Sigmoid colon (tissue), 7 donors: ENCODE results near the gene CYGB. TPM values are rescaled to one million over a fixed set of nuclear protein-coding genes. Genes with fewer than 3 reads are reported as not detected.

Experiments used
- DNase-seq: peaks from one replicate; pipeline ENCODE4 v3.0.0-alpha.2; 2019
- H3K27ac ChIP-seq, 4 donors: fragments of 200-600 bp; sonication (generic); one replicate each; pipeline ENCODE4 v1.5.1; 2016 to 2019; ENCODE audit warnings: mild to moderate bottlenecking in 1 of 4
- H3K27me3 ChIP-seq, 3 donors: fragments of 200-600 bp; sonication (generic); one replicate each; pipeline ENCODE4 v1.5.1; 2019; ENCODE audit warnings: mild to moderate bottlenecking in 1 of 3
- H3K36me3 ChIP-seq, 4 donors: fragments of 200-600 bp; sonication (generic); one replicate each; pipeline ENCODE4 v1.5.1; 2016 to 2019
- H3K4me1 ChIP-seq, 4 donors: fragments of 200-600 bp; sonication (generic); one replicate each; pipeline ENCODE4 v1.5.1; 2017 to 2019
- H3K4me3 ChIP-seq, 4 donors: fragments of 200-600 bp; sonication (generic); one replicate each; pipeline ENCODE4 v1.5.1; 2017 to 2019; ENCODE audit warnings: mild to moderate bottlenecking in 2 of 4, moderate library complexity in 1 of 4
- H3K9me3 ChIP-seq, 4 donors: fragments of 200-600 bp in 3 of 4; sonication (generic) in 3 of 4; one replicate each; pipeline versions ENCODE4 v1.5.1 to v1.6.1; 2013 to 2019
- EP300 ChIP-seq, 4 donors: sonication (generic); formaldehyde crosslinking; IDR thresholded peaks; one replicate each; pipeline ENCODE4 v1.6.1; 2017; ENCODE audit warnings: antibody characterized with exemption in 4 of 4
- POLR2A ChIP-seq, 2 donors: fragments of 450-650 bp; IDR thresholded peaks; one replicate each; pipeline ENCODE4 v1.6.1; 2016; ENCODE audit warnings: antibody characterized with exemption in 2 of 2, mild to moderate bottlenecking in 2 of 2, moderate library complexity in 2 of 2
- POLR2AphosphoS5 ChIP-seq, 4 donors: sonication (generic); formaldehyde crosslinking; IDR thresholded peaks; one replicate each; pipeline ENCODE4 v1.6.1; 2017; ENCODE audit warnings: antibody characterized with exemption in 4 of 4
- WGBS, 2 donors: extraction: QIAGEN DNeasy Blood & Tissue Kit; methylation state at CpG; one replicate each; pipeline ENCODE4 v1.1.7; 2013; 5-methylcytosine and 5-hydroxymethylcytosine counted together
- intact Hi-C: fragments of 100-400 bp; cut with DNase I; formaldehyde crosslinking; loops from one replicate; pipeline ENCODE4 v1.15.1; 2023
- polyA plus RNA-seq, 3 donors: library from polyadenylated mRNA; stranded (reverse); fragments of 200-250 nt; gene quantifications; one replicate each; pipeline ENCODE4 v1.2.3, GENCODE V29; 2013
- total RNA-seq, 4 donors: library from RNA; depleted of rRNA; stranded (reverse); fragments of >200 nt; gene quantifications; one replicate each; pipeline ENCODE4 v1.1.0, GENCODE V29; 2016
- TF ChIP-seq, protein P1 (sequence below), 4 experiments: fragments of 450-650 bp in 3 of 4; fragments of 200-600 bp in 1 of 4; IDR thresholded peaks; one replicate each; pipeline ENCODE4 v1.5.1; 2016 to 2019; ENCODE audit warnings: antibody characterized with exemption in 4 of 4, mild to moderate bottlenecking in 3 of 4, moderate library complexity in 2 of 4
- donor health status: healthy with polysubstance abuse.
- donor health status: Bipolar disorder and iron deficiency.
- donor health status: healthy.

CYGB gene
- total and polyA plus RNA-seq, 7 donors, result 9.7 to 33.4 (median 19.0) TPM

DNA sequence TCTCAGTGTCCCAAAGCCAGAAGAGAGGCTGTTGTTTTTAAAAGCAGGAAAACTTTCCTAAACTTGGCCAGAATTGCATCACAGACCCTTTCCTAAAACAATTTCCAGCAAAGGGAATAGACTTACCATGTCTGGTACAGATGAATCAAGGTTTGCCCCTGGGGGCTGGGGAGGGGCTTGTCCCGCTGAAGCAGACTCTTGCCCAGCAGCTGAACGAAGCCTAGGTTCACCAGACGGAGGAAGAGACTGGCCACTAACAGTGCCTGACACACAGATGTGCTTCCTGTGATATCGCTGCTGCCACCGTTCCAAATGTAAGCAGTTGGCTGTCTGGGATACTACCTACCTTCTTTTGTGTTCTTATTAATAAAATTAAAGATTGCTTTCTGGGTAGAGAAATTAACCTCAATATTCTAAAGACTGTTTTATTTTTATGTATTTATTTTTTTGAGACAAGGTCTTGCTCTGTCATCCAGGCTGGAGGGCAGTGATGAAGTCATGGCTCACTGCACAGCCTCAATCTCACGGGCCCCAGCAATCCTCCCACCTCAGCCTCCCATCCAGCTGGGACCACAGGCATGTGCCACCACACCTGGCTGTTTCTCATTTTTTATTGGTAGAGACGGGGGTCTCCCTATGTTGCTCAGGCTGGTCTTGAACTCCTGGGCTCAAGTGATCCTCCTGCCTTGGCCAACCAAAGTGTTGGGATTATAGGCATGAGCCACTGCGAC, 15.8 kb upstream of the CYGB start:
- TF ChIP-seq, protein P1, sequence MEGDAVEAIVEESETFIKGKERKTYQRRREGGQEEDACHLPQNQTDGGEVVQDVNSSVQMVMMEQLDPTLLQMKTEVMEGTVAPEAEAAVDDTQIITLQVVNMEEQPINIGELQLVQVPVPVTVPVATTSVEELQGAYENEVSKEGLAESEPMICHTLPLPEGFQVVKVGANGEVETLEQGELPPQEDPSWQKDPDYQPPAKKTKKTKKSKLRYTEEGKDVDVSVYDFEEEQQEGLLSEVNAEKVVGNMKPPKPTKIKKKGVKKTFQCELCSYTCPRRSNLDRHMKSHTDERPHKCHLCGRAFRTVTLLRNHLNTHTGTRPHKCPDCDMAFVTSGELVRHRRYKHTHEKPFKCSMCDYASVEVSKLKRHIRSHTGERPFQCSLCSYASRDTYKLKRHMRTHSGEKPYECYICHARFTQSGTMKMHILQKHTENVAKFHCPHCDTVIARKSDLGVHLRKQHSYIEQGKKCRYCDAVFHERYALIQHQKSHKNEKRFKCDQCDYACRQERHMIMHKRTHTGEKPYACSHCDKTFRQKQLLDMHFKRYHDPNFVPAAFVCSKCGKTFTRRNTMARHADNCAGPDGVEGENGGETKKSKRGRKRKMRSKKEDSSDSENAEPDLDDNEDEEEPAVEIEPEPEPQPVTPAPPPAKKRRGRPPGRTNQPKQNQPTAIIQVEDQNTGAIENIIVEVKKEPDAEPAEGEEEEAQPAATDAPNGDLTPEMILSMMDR (IDR thresholded peaks at IDR 0.05), result no peak
- TF ChIP-seq POLR2AphosphoS5 (IDR thresholded peaks at IDR 0.05) (no peak), POLR2A (IDR thresholded peaks at IDR 0.05) (no peak), EP300 (IDR thresholded peaks at IDR 0.05) (no peak)
- no peak overlapping the region for H3K27ac ChIP-seq
- no peaks in the 10 kb centered on the region for H3K9me3 ChIP-seq
- intact Hi-C loops, result no loop called here
- WGBS, 2 donors, result 73 to 92% methylated on average over 8 of the region's 8 CpGs
- H3K4me3 ChIP-seq, result no peak overlapping the region
- peaks cover 0 to 16% (median 11%) of the 10 kb centered on the region in 4 donors for H3K4me1 ChIP-seq
- no peaks in the 10 kb centered on the region for H3K27me3 ChIP-seq
- DNase-seq, result no peak
- no peaks in the 10 kb centered on the region for H3K36me3 ChIP-seq

DNA sequence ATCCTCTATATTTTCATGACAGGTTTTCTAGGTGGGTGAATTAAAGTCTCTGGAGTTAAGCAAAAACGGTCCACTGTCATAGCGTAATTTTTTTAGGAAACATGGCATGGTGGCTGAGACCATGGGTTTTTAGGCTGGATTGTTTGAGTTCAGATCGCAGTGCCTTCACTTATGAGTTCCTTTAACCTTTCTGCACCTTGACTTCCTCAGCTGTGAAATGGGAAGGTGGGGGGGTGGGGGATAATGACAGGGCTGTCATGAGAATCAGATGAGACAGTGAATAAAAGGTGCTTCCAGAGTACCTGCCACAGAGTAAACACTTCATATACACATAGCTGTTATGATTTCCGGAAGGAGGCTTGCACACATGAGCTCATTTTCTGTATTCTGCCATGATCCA, 14.2 kb upstream of the CYGB start:
- 87 to 91% methylated on average over 4 of the region's 4 CpGs for WGBS, 2 donors
- no peaks in the 10 kb centered on the region for H3K9me3 ChIP-seq
- DNase-seq, result no peak
- H3K36me3 ChIP-seq, result no peaks in the 10 kb centered on the region
- H3K4me1 ChIP-seq, result peaks cover 0 to 14% (median 6%) of the 10 kb centered on the region in 4 donors
- no peaks in the 10 kb centered on the region for H3K27me3 ChIP-seq
- intact Hi-C loops, result no loop called here
- no peak overlapping the region for H3K27ac ChIP-seq
- no peak overlapping the region for H3K4me3 ChIP-seq
- no peak for TF ChIP-seq POLR2AphosphoS5 (IDR thresholded peaks at IDR 0.05)
- TF ChIP-seq, protein P1 (IDR thresholded peaks at IDR 0.05), result no peak
- no peak for TF ChIP-seq POLR2A (IDR thresholded peaks at IDR 0.05)
- no peak for TF ChIP-seq EP300 (IDR thresholded peaks at IDR 0.05)

DNA sequence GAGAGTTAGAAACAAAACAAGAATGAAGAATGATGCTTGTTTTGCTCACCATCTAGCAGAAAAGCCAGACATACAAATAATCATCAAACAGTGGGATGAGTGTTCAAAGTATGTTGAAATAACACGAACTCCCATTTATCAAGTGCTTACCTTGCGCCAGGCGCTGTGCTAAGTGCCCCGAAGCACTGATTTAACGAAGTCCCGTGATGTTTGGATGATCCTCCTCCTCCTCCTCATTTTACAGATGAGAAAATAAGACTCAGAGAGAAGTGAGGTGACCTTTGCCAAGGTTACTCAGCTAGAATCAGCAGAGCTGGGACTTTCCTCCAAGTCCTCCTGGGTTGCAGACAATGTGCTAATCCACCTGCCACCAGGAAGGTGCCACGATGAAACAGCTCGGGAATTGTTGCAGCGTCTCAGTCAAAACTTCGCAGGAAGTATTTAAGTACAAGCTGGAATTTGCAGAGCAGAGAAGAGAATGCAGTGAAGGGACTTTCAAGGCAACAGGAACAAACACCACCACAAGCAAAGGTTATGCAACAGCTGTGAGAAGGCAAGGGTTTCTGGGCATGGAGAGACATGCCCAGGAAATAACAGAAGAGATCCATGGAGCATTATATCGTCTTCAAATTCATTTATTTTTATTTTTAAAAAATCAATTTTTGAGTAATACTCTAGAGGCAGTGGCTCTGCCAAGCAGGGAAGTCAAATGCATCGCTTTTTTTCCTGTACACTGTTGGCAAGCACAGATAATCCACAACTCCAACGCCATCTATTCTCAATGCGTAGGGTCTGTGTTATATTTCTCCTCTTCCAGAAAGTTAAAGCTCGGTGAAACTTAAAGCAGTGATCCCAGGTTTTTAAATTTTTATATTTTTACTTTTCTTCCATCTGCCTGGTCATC, 13.5 kb upstream of the CYGB start:
- Histone ChIP-seq H3K27me3 (no peaks in the 10 kb centered on the region), H3K36me3 (no peaks in the 10 kb centered on the region), H3K27ac (no peak overlapping the region), H3K4me3 (no peak overlapping the region), H3K9me3 (no peaks in the 10 kb centered on the region), H3K4me1 (peaks cover 0 to 14% (median 5%) of the 10 kb centered on the region in 4 donors)
- 53 to 58% methylated on average over 15 of the region's 15 CpGs for WGBS, 2 donors
- intact Hi-C loops, result no loop called here
- no peak for DNase-seq
- TF ChIP-seq POLR2AphosphoS5 (IDR thresholded peaks at IDR 0.05) (no peak), EP300 (IDR thresholded peaks at IDR 0.05) (no peak), POLR2A (IDR thresholded peaks at IDR 0.05) (no peak)
- TF ChIP-seq, protein P1 (IDR thresholded peaks at IDR 0.05), result no peak

DNA sequence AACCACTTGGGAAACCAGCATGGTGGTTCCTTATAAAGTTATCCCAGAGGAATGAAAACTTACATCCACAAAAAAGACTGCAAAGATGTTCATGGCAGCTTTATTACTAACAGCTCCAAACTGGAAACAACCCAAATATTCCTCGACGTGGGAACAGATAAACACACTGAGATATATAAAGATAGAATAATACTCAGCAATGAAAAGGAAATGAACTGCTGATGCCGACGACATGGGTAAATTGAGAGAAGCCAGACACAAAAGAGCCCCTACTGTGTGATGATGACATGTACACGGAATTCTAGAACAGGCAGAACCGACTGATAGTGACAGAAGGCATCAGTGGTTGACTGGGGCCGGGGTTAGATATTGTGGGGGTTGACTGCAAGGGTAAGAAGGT, 12.0 kb upstream of the CYGB start:
- 85 to 89% methylated on average over 7 of the region's 7 CpGs for whole genome bisulfite sequencing, 2 donors
- Histone ChIP-seq H3K4me3 (no peak overlapping the region), H3K27me3 (peaks cover 0 to under 1% (median under 1%) of the 10 kb centered on the region in 3 donors), H3K9me3 (no peaks in the 10 kb centered on the region), H3K36me3 (no peaks in the 10 kb centered on the region), H3K4me1 (peaks cover 0 to 14% (median 10%) of the 10 kb centered on the region in 4 donors), H3K27ac (no peak overlapping the region)
- TF ChIP-seq POLR2AphosphoS5 (IDR thresholded peaks at IDR 0.05) (no peak), EP300 (IDR thresholded peaks at IDR 0.05) (no peak), POLR2A (IDR thresholded peaks at IDR 0.05) (no peak)
- TF ChIP-seq, protein P1 (IDR thresholded peaks at IDR 0.05), result no peak
- DNase-seq, result no peak
- intact Hi-C loops, result no loop called here
